ENCODE data around the gene CA12.

CA12 gene

DNA sequence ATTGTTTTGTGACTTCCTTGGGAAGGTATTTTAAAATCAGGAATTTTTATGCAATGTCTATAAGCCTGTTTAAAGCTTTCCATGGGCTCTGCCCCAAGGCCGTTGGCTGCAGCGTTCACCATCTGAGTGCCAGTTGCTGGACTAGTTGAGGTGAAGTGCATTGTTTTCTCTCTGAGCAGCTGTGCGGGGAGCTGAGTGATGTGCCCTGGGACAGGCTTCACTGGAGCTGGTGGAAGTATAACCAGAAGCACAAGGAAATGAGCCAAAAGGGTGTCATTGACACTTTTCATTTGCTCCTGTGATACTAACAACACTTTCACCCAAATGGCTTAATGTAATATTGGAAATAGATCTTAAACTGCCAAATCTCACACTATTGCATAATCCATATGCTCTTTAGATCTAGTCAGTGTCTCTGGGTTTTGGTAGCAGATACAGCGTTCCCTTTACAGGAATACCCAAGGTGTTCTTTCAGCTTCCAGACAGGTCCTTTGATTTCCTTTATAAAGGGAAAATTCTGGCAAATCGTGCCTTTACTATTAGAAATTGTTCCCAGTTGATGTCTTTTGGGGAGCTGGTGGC, 75.1 kb downstream of the CA12 start:
- DNase-seq (ENCODE audit: low read depth) = no peak

DNA sequence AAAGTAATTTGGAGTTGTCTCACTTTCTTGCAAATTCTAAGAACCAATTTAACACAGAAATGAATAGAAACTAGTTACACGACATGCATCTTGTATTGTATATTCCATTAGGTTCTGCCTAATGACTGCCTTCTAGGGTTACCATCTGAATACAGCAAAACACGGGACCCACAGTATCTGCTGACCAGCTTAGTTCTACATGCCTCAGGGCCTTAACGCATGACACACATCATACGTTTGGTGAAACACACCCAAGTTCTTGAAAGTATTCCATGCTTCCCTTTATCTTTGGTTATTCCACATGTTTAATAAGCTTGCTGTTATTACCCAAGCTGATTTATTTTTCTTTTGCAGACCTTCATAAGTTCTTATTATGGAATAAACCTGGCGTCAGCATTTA, 76.4 kb downstream of the CA12 start:
- DNase-seq (ENCODE audit: low read depth) = no peak

DNA sequence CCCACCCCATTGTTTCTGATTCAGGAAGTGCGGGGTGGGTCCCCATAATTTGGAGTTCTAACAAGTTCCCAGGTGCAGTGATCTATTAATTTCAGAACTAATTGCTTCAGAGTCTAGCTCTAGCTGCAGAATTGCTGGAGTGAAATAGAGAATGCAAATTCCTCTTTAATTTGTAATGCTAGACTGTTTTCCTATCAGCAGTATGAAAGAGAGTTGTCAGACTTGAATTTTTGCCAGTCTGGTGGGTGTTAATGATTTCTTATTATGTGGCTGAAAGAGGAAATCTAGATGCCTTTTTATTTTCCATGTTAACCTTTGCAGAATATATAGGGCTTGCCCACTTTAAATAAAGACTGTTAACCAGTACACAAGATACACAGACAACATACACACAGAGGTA, 80.6 kb downstream of the CA12 start:
- no peak for DNase-seq (ENCODE audit: low read depth)

DNA sequence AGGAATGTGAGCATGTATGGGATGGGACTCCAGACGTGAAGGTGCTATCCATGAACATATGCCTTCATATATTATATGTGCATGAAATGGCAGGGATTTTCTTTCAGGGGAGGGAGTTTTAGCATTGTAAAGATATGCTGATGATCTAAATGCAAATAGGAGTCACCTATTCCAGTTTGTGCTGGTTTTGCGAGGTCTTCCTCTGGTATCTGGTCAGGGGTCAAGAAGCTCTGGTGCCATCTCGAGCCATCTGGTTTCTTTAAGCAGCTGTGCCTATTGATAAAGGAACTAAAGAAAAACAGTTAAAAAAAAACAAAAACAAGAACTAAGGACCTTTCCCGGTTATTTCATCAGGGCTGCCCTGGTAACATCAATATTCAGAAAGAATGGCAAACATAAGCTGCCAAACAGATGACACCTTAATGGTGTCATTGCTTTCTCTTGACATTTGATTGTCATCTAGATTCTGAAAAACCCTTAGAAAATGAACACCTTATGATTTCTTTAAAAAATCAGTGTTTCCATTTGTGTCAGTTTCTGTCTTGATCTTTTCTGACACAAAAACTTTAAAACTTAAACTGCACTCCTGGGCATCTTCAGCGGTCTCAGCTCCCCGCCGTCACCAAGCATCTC, 81.6 kb downstream of the CA12 start:
- no peak for DNase-seq (ENCODE audit: low read depth)

DNA sequence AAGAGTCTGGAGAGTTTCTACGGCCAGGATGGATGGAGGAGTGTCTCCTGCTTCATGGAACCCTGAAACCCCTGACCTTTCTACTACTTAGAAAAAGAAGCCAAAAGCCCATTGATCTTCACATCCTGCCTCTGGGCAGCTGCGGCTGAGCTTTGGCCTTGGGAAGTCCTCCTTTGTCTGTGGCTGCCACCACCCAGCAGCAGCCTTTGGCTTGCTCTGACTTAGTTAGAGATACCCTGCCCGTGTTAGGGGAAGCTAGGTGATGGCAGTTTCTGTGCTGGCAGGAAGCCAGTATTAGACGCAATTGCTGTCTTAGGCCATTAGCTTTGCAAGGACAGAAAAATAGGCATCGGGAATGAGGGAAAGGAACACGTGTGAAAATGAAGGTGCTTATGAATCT, 85.5 kb downstream of the CA12 start:
- DNase-seq (ENCODE audit: low read depth) = no peak

DNA sequence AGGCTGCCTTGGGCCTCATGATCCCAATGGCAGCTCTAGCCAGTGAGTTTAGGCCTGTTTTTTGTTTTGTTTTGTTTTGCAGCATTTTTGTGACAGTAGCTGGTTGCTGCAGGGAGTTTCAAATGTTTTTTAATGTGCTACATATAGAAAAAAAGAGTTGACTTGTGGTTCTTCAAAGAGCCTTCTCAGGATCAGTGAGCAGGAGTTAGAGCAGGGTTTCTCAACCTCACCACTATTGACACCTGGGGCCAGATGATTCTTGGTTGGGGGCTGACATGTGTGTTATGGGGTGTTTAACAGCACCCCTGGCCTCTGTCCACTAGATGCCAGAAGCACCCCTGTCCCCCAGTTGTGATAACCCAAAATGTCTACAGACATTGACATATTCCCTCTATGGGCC, 86.3 kb downstream of the CA12 start:
- DNase-seq (ENCODE audit: low read depth) = no peak

DNA sequence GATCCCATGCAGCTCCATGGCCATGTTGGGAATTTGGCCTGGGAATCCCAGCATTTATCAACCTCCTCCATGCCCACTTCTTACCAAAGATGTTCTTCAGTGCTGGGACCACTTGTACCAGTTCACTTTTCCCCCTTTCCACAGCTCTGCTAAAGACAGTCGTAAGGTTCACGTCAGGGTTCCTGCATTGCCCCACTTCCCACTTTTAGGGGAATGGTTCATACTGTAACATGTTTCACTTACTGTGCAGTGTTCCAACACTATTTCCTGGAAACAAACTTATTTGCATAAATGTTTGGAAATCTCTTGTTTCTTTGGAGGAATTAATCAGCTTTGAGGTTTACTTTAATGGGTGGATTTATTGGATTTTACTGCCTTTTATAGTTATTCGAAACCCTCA, 87.3 kb downstream of the CA12 start:
- no peak for DNase-seq (ENCODE audit: low read depth)

DNA sequence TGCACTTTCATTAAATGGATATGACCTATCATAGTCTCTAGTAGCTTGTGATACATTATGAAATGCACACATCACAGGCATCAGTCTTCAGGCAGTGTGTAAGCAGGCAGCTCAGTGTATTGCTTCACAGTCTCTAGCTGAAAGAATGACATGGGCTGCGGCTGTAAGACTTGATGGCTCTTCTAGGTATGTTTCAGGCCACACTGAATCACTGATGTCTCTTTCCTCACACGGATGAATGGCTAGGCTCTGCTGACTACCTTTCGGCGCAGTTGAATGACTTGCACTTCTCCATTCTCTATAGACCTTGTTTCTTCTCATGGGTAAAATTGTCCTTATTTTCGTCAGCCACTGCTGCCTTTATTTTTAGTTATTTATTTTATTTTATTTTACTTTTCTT, 88.9 kb downstream of the CA12 start:
- no peak for DNase-seq (ENCODE audit: low read depth)

DNA sequence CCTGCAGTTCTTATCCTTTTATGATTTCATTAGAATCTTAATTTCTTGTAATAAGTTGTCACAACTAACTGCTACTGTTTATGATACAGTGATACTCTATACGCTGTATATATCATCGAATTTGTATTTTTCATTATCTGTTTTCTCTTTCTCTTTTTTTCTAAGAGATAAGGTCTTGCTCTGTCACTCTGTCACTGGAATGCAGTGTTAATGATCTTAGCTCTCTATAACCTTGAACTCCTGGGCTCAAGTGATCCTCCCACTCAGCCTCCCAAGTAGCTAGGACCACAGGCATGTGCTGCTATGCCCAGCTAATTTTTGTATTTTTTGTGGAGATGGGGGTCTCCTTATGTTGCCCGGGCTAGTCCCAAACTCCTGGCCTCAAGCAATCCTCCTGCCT, 89.4 kb downstream of the CA12 start:
- no peak for DNase-seq (ENCODE audit: low read depth)

DNA sequence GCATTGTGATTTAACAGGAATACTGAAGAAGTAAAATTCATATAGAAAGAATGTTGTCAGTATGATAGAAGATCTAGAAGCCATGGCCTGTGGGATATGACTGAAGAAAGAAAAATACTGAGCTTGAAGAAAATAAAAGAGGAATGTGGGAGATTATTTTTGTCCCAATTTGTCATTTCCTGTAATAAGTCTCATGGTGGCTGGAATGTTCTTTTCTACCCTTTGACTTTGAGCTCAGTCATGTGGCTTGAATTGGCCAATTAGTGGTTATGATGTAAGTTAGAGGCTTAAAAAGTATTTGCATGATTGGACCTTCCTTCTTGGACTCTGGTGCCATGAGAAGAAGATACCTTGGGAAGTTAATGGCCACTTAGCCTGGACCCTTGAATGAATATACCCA, 90.1 kb downstream of the CA12 start:
- no peak for DNase-seq (ENCODE audit: low read depth)

DNA sequence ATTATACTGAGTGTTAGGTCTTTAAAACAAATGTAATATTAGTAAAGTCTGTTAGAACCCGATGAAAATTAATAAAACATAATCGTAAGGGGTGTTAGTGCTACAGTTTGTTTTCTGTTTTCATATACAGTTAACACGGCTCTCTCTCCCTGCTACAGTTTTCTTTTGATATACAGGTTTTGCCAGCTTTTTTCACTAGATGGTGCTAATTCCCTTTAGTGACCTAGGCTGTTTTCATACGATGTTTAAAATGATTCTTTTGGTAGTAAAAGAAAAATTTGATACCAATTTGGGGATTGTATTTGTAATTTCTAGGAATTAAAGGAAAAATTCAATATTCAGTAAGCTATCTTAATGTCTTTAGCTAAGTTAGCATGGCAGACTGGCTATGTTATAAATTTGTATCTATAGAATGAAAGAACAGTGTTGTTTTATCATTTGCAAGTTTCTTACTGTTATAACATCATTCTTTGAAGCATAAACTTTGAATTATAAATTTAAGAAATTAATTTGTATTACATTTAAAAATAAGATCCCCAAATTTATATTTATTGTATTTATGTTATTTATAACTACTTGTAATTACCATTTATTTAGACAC, 92.8 kb downstream of the CA12 start:
- DNase-seq (ENCODE audit: low read depth) = no peak

DNA sequence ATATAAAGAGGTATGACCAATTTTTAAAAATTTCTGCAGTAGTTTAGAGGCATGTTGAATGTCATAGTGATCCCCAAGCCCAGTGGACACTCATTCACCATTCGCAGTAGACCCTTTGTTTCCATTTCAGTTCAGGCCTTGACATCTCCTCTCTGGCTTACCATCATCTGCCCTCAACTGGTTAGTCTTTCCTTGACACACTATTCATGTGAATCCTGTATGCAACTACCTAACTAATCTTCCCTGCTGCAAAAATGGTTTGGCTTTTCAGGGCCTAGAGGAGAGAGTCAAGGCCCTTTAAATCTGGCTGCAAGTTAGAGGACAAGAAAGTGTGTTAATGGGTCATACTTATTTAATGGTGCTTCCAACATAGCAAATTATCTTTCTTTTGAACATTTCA, 93.3 kb downstream of the CA12 start:
- no peak for DNase-seq (ENCODE audit: low read depth)

DNA sequence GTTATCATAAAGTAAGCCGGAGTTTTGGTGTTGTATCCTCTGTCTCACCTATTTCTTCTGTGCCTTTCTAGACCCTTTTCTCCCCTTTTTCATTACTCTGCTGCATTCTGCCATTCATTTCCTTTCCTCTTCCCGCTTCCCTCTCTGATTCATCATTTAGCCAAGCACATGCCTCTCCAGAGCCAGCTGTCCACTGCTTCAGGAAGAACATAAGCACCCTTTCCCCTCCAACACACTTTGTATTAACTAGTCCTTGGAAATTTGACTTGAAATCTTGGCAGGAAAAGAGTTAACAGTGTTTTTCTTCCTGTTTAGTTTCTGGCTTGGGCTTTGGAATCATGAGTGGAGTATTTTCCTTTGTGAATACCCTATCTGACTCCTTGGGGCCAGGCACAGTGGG, 94.5 kb downstream of the CA12 start:
- no peak for DNase-seq (ENCODE audit: low read depth)

DNA sequence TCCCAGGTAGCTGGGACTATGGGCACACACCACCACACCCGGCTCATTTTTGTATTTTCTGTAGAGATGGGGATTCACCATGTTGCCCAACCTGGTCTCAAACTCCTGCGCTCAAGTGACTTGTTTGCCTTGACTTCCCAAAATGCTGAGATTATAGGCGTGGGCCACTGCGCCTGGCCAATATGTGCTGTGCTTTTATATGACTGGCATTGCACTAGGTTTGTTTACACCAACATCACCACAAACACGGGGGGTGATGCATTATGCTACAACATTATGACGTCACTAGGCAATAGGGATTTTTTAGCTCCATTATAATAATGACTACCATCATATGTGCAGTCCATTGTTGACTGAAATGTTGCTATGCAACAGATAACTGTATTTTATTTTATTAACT, 97.3 kb downstream of the CA12 start:
- DNase-seq (ENCODE audit: low read depth) = no peak

DNA sequence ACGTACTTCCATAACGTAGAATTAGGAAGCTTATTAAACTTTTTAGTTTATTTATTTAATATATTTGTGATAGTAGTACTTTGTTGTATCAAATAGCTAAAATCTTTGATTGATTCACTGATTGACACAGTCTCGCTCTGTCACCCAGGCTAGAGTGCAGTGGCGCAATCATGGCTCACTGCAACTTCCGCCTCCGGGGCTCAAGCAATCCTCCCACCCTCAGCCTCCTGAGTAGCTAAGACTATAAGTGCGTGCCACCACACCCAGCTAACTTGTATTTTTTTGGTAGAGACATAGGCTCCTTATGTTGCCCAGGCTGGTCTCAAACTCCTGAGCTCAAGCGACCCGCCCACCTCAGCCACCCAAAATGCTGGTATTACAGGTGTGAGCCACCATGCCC, 98.5 kb downstream of the CA12 start:
- DNase-seq (ENCODE audit: low read depth) = no peak

DNA sequence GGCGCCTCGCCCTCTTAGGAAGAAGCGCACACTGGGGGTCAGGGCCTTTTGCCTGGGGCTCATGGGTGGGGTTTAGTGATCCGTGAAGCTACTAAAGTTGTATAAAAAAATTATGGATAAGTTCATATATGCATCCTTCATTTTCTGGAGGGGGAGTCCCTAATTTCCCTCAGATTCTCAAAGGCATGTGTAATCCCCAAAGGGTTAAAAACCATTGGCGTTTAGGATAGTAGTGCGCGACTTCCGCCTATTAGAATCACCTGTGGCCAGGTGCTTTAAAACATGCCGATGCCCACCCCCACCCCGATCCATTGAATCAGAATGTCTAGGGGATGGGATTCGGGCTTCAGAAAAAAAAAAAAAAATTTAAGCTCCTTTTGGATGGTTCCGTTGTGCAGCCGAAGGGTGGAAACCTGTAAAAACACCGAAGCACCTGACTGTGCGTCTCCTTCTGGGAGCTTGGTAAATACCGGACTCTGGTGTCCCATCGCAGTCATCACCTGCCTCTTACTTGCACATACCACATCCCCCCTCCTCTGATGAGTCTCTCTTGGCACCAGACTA, 103.7 kb downstream of the CA12 start:
- no peak for DNase-seq (ENCODE audit: low read depth)

DNA sequence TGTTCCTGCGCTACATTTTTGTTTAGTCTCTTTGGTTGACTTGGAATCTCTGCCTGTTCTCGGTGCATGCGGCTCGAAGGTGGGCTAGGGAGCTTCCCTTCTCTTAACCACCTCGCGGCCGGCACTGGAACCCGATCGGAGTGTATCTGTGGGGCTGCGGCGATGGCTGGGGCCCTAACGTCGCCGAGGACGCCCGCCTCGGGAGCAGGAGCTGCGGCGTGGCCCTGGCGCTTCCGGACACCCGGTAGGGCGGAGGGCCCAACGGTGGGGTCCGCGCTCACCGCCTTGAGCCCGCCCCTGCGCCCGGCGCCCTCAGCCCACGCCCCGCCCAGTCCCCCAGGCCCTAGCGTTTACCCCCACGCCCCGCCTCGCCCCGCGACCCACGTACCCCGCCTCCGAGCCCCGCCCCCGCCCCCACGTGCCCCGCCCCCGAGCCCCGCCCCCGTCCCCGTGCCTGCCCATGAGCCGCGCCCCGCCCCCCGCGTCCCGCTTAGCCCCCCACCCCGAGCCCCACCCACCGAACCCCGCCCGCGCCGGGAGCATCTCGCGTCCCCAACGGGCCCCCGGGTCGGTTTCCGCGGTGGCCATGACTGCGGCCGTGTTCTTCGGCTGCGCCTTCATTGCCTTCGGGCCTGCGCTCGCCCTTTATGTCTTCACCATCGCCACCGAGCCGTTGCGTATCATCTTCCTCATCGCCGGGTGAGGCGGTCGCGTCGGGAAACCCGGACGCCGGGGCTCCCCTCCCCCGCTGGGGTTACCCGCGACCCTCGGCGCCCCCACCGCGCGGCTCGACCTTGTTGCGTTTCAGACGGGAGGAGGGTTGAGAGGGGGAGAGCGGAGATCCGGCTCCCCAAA, 104.4 kb downstream of the CA12 start, which contains the start of gene APH1B:
APH1B (plus strand) TSS at position 568 of the 855 bp plus-strand sequence; CDS start at position 587, 19 bp downstream.
- peak; percentile 81 for DNase-seq (ENCODE audit: low read depth)

DNA sequence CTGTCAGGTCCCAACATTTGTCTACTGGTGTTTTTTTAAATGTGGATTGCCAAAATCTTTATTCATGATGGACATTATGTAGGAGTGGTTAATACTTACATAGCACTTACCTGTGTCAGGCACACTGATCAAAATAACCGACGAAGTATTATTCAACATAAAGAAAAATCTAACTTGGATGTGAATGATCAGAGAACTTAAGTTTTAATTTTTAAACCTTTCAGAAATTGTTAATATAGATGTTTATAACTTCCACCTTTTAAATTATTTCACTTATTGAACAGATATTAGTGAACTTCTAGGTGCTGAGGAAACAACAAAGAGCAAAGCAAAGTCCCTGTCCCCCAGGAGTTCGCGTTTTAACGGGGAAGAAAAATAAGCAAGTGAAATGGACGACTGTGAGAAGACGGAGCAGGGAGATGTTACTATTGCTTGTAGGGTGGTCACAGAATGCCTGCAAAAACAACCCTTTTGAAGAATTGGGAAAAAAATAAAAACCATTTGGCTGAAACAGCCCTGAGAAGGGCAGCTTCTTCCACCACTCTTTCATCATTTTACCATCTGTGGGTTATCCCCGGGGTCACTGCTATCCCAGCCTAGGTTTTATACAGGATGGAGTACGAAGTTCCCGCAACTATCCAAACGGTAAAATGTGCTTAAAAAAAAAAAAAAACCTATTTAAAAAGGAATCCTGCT, 105.2 kb downstream of the CA12 start:
- no peak for DNase-seq (ENCODE audit: low read depth)

DNA sequence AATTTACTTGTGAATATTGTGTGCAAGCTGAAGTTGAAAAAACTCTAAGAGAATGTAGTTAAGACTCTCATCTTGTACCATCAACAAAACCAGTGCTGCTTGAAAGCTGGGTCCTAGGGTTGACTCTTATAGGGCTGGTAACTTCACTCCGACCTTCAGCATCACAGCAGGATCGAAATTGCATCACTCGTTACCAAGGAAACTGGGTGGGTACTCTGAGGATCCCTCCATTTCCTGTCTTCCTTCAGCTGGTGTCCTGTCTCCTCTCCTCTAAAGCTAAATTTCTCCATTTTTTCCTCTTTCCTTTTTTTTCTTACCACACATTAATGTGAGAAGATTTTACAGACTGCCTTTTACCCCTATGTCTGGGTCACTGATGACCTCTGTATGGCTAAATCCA, 107.2 kb downstream of the CA12 start:
- no peak for DNase-seq (ENCODE audit: low read depth)

Measured in T-helper 22 cell (primary cell).